HepG2 (cell line): ENCODE results near the gene TBC1D2B. TPM values are rescaled to one million over a fixed set of nuclear protein-coding genes. Genes with fewer than 3 reads are reported as not detected.
"Not testable (repeated sequence)": the region's sequence is repeated elsewhere in the genome, so short reads cannot be mapped to it uniquely, and the experiment has no call there.

ENCODE experiments used
- ATAC-seq: fragments of 200-7000 bp; cut with Tn5 transposase; 3 replicates; pipeline ENCODE4 v1.9.1; 2020; ENCODE audit warnings: mild to moderate bottlenecking, moderate library complexity
- BruUV-seq: library from RNA; stranded (reverse); fragments of 400-500 nt; replicated peaks from 2 replicates; lab custom pipeline; 2021; lab: Mats Ljungman, UMichigan
- CTCF ChIA-PET: fragments of 300-600 bp; formaldehyde crosslinking; extraction: SDS; loops from one replicate; lab custom pipeline; 2021; ENCODE audit warnings: low total read pairs, inconsistent platforms, low intra/inter-chr PET ratio; lab: Yijun Ruan, JAX
- POLR2A ChIA-PET: fragments of 350-600 bp; sonication (Branson Sonifier 250); formaldehyde crosslinking; loops from one replicate; lab custom pipeline; 2020; ENCODE audit warnings: antibody characterized with exemption, inconsistent platforms; lab: Yijun Ruan, JAX
- DNase-seq: peaks from one replicate; pipeline ENCODE4 v3.0.0-alpha.2; 2015; ENCODE audit warnings: low spot score
- FAIRE-seq: peaks from 3 replicates; lab custom pipeline; 2011; peaks lifted over from hg19 to GRCh38; lab: Jason Lieb, UNC
- H2AFZ ChIP-seq: one replicate; pipeline ENCODE4 v1.6.1; 2011; ENCODE audit warnings: low read length, inconsistent platforms
- H3K27ac ChIP-seq: fragments of 300-600 bp; 3 replicates; pipeline ENCODE4 v1.8.0; 2011; ENCODE audit warnings: mixed run types, mild to moderate bottlenecking, mixed read lengths, low read length, inconsistent platforms; ENCODE audit not compliant: insufficient read depth; ENCODE audit errors: extremely low read length
- H3K27me3 ChIP-seq, 2 experiments: fragments of 200-600 bp in 1 of 2; 2 replicates in 1 of 2; 3 replicates in 1 of 2; pipeline versions ENCODE4 v1.6.0 to v1.8.0; 2011; ENCODE audit warnings: low read length in 2 of 2, mild to moderate bottlenecking in 2 of 2, moderate library complexity in 2 of 2, inconsistent platforms in 1 of 2; ENCODE audit not compliant: insufficient read depth in 2 of 2, control insufficient read depth in 1 of 2
- H3K36me3 ChIP-seq, 2 experiments: fragments of 200-600 bp in 1 of 2; replicated peaks in 1 of 2; 2 replicates in 1 of 2; 3 replicates in 1 of 2; pipeline versions ENCODE4 v1.5.1 to v1.8.0; 2011; ENCODE audit warnings: low read length in 2 of 2, inconsistent platforms in 1 of 2; ENCODE audit not compliant: insufficient read depth in 2 of 2, control insufficient read depth in 1 of 2
- H3K4me1 ChIP-seq: 2 replicates; pipeline ENCODE4 v1.5.1; 2012; ENCODE audit warnings: low read length, inconsistent platforms; ENCODE audit not compliant: insufficient read depth
- H3K4me2 ChIP-seq: 2 replicates; pipeline ENCODE4 v1.6.0; 2011; ENCODE audit warnings: low read depth, low read length, inconsistent platforms
- H3K4me3 ChIP-seq, 3 experiments: fragments of 200-600 bp in 1 of 3; sonication (generic), shearing (Covaris generic) in 1 of 3; replicated peaks in 1 of 3; 2 replicates each; pipeline ENCODE4 v1.5.1; 2011 to 2016; ENCODE audit warnings: low read length in 3 of 3, inconsistent platforms in 2 of 3, low read depth in 2 of 3, mild to moderate bottlenecking in 2 of 3, control low read depth in 1 of 3, mixed read lengths in 1 of 3; ENCODE audit not compliant: insufficient read depth in 1 of 3
- H3K79me2 ChIP-seq: one replicate; pipeline ENCODE4 v1.6.1; 2011; ENCODE audit warnings: low read length, inconsistent platforms; ENCODE audit not compliant: insufficient read depth
- H3K9ac ChIP-seq: 2 replicates; pipeline ENCODE4 v1.6.0; 2011; ENCODE audit warnings: mild to moderate bottlenecking, low read depth, low read length, inconsistent platforms; ENCODE audit not compliant: insufficient read depth
- H3K9me3 ChIP-seq: 2 replicates; pipeline ENCODE4 v1.5.1; 2012; ENCODE audit warnings: mild to moderate bottlenecking, low read length
- H4K20me1 ChIP-seq: 2 replicates; pipeline ENCODE4 v1.6.0; 2011; ENCODE audit warnings: inconsistent platforms, mild to moderate bottlenecking, low read length, moderate library complexity; ENCODE audit not compliant: insufficient read depth
- FUBP1 ChIP-seq: sonication (generic); formaldehyde crosslinking; IDR thresholded peaks from 2 replicates; pipeline ENCODE4 v1.5.1; 2020; ENCODE audit warnings: missing genetic modification reagents, mild to moderate bottlenecking, borderline replicate concordance
- WGBS: methylation state at CpG from one replicate; pipeline ENCODE4 v1.1.6; 2017; ENCODE audit warnings: low lambda C conversion rate; 5-methylcytosine and 5-hydroxymethylcytosine counted together
- in situ Hi-C: cut with HindIII; loops from 2 replicates; pipeline ENCODE4 v1.10.0; 2017; ENCODE audit warnings: low pct_unique_long_range_greater_than_20kb; ENCODE audit not compliant: extremely low pct_ligation_motif_present
- intact Hi-C: fragments of 100-400 bp; cut with micrococcal nuclease; formaldehyde crosslinking; loops from one replicate; pipeline ENCODE4 v1.10.0; 2022; ENCODE audit not compliant: unreplicated experiment
- polyA plus RNA-seq, 8 experiments: library from polyadenylated mRNA; depleted of rRNA in 3 of 8; stranded (reverse) in 7 of 8; unstranded in 1 of 8; fragments of >200 nt; fragmentation: Illumina TruSeq in 4 of 8; extraction: Trizol in 4 of 8; gene quantifications; 2 replicates each; pipeline versions ENCODE4 v1.2.1 to v1.2.3, GENCODE V29; 2011 to 2016; ENCODE audit warnings: low read depth in 4 of 8, missing spikeins in 1 of 8, mixed read lengths in 1 of 8; ENCODE audit not compliant: insufficient read depth in 1 of 8
- small RNA-seq, 3 experiments: library from RNA; depleted of rRNA; stranded (forward); fragments of <200 nt; gene quantifications; one replicate each; pipeline ENCODE3, GENCODE V24; 2012; ENCODE audit warnings: low read depth in 2 of 3, low replicate concordance in 1 of 3; ENCODE audit not compliant: insufficient read length in 3 of 3, insufficient read depth in 2 of 3
- total RNA-seq, 5 experiments: library from RNA; depleted of rRNA; stranded (reverse); fragments of >200 nt; fragmentation: Illumina TruSeq; extraction: Trizol; gene quantifications; 2 replicates each; pipeline ENCODE4 v1.2.3, GENCODE V29; 2016; ENCODE audit warnings: low read depth in 1 of 5

Gene TBC1D2B
- total and polyA plus RNA-seq, 2 of the 13 experiments (the other 11 are each of a cell fraction or from before 2014, with no cell fraction given) = 10.1 to 14.4 TPM

GRCh38 chr15:77950470-77950869 is 127.0 kb downstream of the TBC1D2B start:
- H3K4me2 ChIP-seq, H3K27me3 ChIP-seq, ATAC-seq, BruUV-seq, H3K4me3 ChIP-seq, H3K36me3 ChIP-seq, H3K79me2 ChIP-seq, H4K20me1 ChIP-seq, intact Hi-C loops, H3K9me3 ChIP-seq, H2AFZ ChIP-seq, H3K9ac ChIP-seq, H3K4me1 ChIP-seq, FAIRE-seq, DNase-seq, H3K27ac ChIP-seq, POLR2A ChIA-PET, CTCF ChIA-PET: not testable (repeated sequence)
- no CpG with 5 or more reads among the region's 2 CpGs for WGBS
- in situ Hi-C loops = loop anchor here (25.0 kb wide), 1 partner anchor 287 kb away; the partner anchor contains the start of gene ACSBG1

GRCh38 chr15:77945566-77945965 is 131.9 kb downstream of the TBC1D2B start:
- H3K4me1 ChIP-seq = peaks cover 33% of the 10 kb centered on the region
- BruUV-seq = no TSS peak
- no peaks in the 10 kb centered on the region for H3K36me3 ChIP-seq
- FAIRE-seq (no peak), ATAC-seq (no peak)
- in situ Hi-C loops = no loop called here
- no peak overlapping the region for H3K4me2 ChIP-seq
- no peaks in the 10 kb centered on the region for H3K79me2 ChIP-seq
- 86% methylated on average over 2 of the region's 2 CpGs for WGBS
- H2AFZ ChIP-seq = no peak overlapping the region
- no peaks in the 10 kb centered on the region for H4K20me1 ChIP-seq
- H3K9me3 ChIP-seq = no peaks in the 10 kb centered on the region
- H3K9ac ChIP-seq = no peak overlapping the region
- POLR2A ChIA-PET = no interaction called here
- H3K27ac ChIP-seq = no peak overlapping the region
- no peak for TF ChIP-seq FUBP1 (CRISPR knock-in tag)
- TF ChIP-seq, all 625 proteins: peak for 0
- no peak for DNase-seq
- CTCF ChIA-PET = no interaction called here
- intact Hi-C loops = no loop called here
- Histone ChIP-seq H3K4me3 (no peak overlapping the region), H3K27me3 (no peaks in the 10 kb centered on the region)

Small RNA genes lying within 50 kb of the gene (small RNA-seq; reads per million reads assigned to genes)
- gene RF00092 = 0 reads per million in 3 experiments

Other genes with a start within 250 kb of the TBC1D2B start
- not detected in 2 replicates for gene SH2D7, start 14.8 kb upstream of the TBC1D2B start, total RNA-seq (2016; rRNA removed; fragmentation: Illumina TruSeq; extraction: Trizol)
- not detected in 2 replicates for gene SH2D7, start 14.8 kb upstream of the TBC1D2B start, polyA plus RNA-seq (2011; rRNA removed)
- gene CIB2, start 53.7 kb upstream of the TBC1D2B start, total RNA-seq (2016; rRNA removed; fragmentation: Illumina TruSeq; extraction: Trizol) = 1.5 and 1.8 TPM in 2 replicates
- 1.4 and 4.5 TPM in 2 replicates for gene CIB2, start 53.7 kb upstream of the TBC1D2B start, polyA plus RNA-seq (2011; rRNA removed)
- 50.7 and 130 TPM in 2 replicates for gene IDH3A, start 71.7 kb upstream of the TBC1D2B start, total RNA-seq (2016; rRNA removed; fragmentation: Illumina TruSeq; extraction: Trizol)
- gene IDH3A, start 71.7 kb upstream of the TBC1D2B start, polyA plus RNA-seq (2011; rRNA removed) = 34.2 and 40.7 TPM in 2 replicates
- gene ACSBG1, start 156.9 kb upstream of the TBC1D2B start, total RNA-seq (2016; rRNA removed; fragmentation: Illumina TruSeq; extraction: Trizol) = 0.35 and 0.97 TPM in 2 replicates
- gene ACSBG1, start 156.9 kb upstream of the TBC1D2B start, polyA plus RNA-seq (2011; rRNA removed) = 0.71 and 0.81 TPM in 2 replicates
- gene DNAJA4, start 186.9 kb upstream of the TBC1D2B start, total RNA-seq (2016; rRNA removed; fragmentation: Illumina TruSeq; extraction: Trizol) = not detected in 2 replicates
- gene DNAJA4, start 186.9 kb upstream of the TBC1D2B start, polyA plus RNA-seq (2011; rRNA removed) = not detected in 2 replicates
- gene SKIC8, start 221.9 kb upstream of the TBC1D2B start, total RNA-seq (2016; rRNA removed; fragmentation: Illumina TruSeq; extraction: Trizol) = 69.5 and 98.2 TPM in 2 replicates
- gene SKIC8, start 221.9 kb upstream of the TBC1D2B start, polyA plus RNA-seq (2011; rRNA removed) = 56.5 and 70.6 TPM in 2 replicates